Stimulated activated CD4-positive, alpha-beta T cell treated with anti-CD3 and anti-CD28 coated beads, TNF-alpha, amount 100 ng/mL, for 4 hours (primary cell): ENCODE results near the gene MIF4GD.

Experiments used
- DNase-seq, 3 experiments: peaks; one replicate each; pipeline ENCODE4 v3.0.0-alpha.2; 2020; ENCODE audit warnings: low read depth in 3 of 3

The MIF4GD gene

GRCh38 chr17:75232786-75233185 lies 38.2 kb downstream of the MIF4GD start:
- DNase-seq: no peak

- no peak for DNase-seq
These were observed 39.1 kb downstream of the MIF4GD start for GRCh38 chr17:75231741-75232464.

- no peak for DNase-seq
These were observed 40.0 kb downstream of the MIF4GD start for GRCh38 chr17:75231071-75231470.

- no peak for DNase-seq
These were observed 42.2 kb downstream of the MIF4GD start for GRCh38 chr17:75228847-75229246.

- DNase-seq: no peak
These were observed 42.7 kb downstream of the MIF4GD start for GRCh38 chr17:75228305-75228704.

GRCh38 chr17:75227729-75228128 lies 43.3 kb downstream of the MIF4GD start:
- DNase-seq: no peak

- no peak for DNase-seq
These were observed 46.0 kb downstream of the MIF4GD start for GRCh38 chr17:75225016-75225415.

- no peak for DNase-seq
These were observed 51.2 kb downstream of the MIF4GD start for GRCh38 chr17:75219815-75220214.

GRCh38 chr17:75218131-75218530 lies 52.9 kb downstream of the MIF4GD start:
- no peak for DNase-seq
